Activated CD4-positive, alpha-beta memory T cell treated with anti-CD3 and anti-CD28 coated beads, Interleukin-2, amount 10 ng/mL, durations not matched to agents 7 days and 5 days (primary cell): ENCODE measurements around the gene HACD4. TPM values are rescaled to one million over a fixed set of nuclear protein-coding genes. Genes with fewer than 3 reads are reported as not detected.

Experiments
- CTCF ChIA-PET: fragments of 350-600 bp; sonication (Branson Sonifier 250); formaldehyde crosslinking; loops from one replicate; lab custom pipeline; 2021; ENCODE audit warnings: antibody characterized with exemption, inconsistent platforms; lab: Charles Lee
- POLR2A ChIA-PET: fragments of 350-600 bp; sonication (Branson Sonifier 250); formaldehyde crosslinking; loops from one replicate; lab custom pipeline; 2021; ENCODE audit warnings: antibody characterized with exemption; lab: Charles Lee
- DNase-seq: peaks from one replicate; pipeline ENCODE4 v3.0.0-alpha.2; 2020
- H3K27ac Mint-ChIP-seq: one replicate; pipeline ENCODE4 v1.8.0; 2021; ENCODE audit warnings: mild to moderate bottlenecking, mixed read lengths
- H3K27me3 Mint-ChIP-seq: one replicate; pipeline ENCODE4 v1.8.0; 2021; ENCODE audit warnings: mixed read lengths
- H3K36me3 Mint-ChIP-seq: one replicate; pipeline ENCODE4 v1.8.0; 2021; ENCODE audit warnings: low read depth, mixed read lengths
- H3K4me1 Mint-ChIP-seq: one replicate; pipeline ENCODE4 v1.8.0; 2021; ENCODE audit warnings: mixed read lengths
- H3K4me3 Mint-ChIP-seq: one replicate; pipeline ENCODE4 v1.8.0; 2021; ENCODE audit warnings: mild to moderate bottlenecking, mixed read lengths
- H3K9me3 Mint-ChIP-seq: one replicate; pipeline ENCODE4 v1.8.0; 2021; ENCODE audit warnings: mixed read lengths
- total RNA-seq, 2 experiments: library from RNA; stranded (reverse); gene quantifications; one replicate each; pipeline ENCODE4 v1.2.3, GENCODE V29; 2021

The HACD4 gene
- total RNA-seq, 2 experiments from 2014 or later = 14.8 to 15.6 TPM

DNA sequence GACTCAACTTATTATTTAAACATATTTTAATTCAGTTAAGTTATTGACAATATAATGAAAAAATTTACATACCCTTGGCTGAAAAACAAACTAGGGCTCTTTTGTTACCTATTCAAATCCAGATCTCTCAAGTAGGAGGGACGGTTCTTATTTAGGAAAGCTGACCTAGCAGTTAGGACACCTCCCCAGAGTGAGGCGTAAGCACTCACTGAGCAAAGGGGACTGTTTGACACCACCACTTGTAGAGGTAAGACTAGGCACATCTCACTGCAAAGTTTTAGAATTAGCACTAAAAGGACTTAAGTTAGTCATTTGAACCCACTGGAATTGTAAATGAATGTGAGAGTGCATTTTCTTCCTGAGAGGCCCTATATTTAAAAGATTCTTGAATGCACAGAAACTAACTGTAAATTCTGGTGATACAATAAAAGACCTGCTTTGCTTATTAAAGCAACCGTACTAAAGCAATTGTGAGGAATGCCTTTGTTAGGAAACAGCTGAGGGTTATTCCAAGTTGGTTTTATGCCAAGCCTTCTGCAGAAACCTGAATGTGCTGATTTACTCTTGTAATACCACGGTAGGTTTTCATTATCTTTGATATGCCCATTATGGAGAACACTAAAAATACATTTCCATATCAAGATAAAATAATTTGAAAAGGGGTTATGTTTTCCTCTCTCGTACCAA, 16.2 kb downstream of the HACD4 start:
- H3K4me1 Mint-ChIP-seq = no peaks in the 10 kb centered on the region
- H3K27ac Mint-ChIP-seq = no peak overlapping the region
- ChIA-PET POLR2A (no interaction called here), CTCF (no interaction called here)
- H3K36me3 Mint-ChIP-seq = peaks cover 79% of the 10 kb centered on the region
- H3K9me3 Mint-ChIP-seq = no peaks in the 10 kb centered on the region
- no peak for DNase-seq
- no peaks in the 10 kb centered on the region for H3K27me3 Mint-ChIP-seq
- no peak overlapping the region for H3K4me3 Mint-ChIP-seq

DNA sequence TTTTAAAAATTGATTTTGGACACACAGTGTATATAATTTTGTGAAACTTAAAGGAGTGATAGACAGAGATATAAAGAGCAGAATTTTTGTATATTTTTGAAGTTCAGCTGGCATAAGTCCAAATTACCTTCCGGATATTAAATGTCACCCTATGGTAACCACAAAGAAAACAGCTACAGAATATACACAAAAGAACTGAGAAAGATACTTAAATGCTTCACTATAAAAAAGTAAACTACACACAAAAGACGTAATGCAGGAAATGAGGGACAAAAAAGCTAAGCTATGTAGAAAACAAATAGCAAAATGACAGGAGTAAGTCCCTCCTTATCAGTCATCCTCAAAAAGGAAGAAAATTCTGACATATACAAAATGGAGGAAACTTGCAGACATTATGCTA, 29.4 kb downstream of the HACD4 start:
- Mint-ChIP-seq H3K27me3 (no peaks in the 10 kb centered on the region), H3K36me3 (peaks cover 64% of the 10 kb centered on the region), H3K27ac (no peak overlapping the region), H3K9me3 (peaks cover 4% of the 10 kb centered on the region), H3K4me1 (peaks cover 24% of the 10 kb centered on the region), H3K4me3 (no peak overlapping the region)
- no peak for DNase-seq
- CTCF ChIA-PET = interaction anchor here (1.0 kb wide), 1 partner anchor 61 kb away, joined by 3 read pairs; no protein-coding TSS in a partner anchor
- POLR2A ChIA-PET = no interaction called here

DNA sequence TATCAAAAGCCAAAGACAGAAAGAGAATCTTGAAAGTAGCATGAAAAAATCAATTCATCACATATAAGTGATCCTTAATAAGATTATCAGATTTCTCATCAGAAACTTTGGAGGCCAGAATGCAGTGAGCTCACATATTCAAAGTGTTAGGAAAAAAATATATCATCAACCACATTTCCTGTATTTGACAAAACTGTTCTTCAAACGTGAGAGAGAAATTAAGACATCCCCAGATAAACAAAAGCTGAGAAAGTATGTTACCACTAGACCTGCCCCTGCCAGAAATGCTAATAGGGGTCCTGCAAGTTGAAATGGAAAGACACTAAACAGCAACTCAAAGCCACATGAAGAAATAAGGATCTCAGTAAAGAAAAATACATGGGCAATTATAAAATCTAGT, 29.9 kb downstream of the HACD4 start:
- H3K27me3 Mint-ChIP-seq = no peaks in the 10 kb centered on the region
- DNase-seq = no peak

DNA sequence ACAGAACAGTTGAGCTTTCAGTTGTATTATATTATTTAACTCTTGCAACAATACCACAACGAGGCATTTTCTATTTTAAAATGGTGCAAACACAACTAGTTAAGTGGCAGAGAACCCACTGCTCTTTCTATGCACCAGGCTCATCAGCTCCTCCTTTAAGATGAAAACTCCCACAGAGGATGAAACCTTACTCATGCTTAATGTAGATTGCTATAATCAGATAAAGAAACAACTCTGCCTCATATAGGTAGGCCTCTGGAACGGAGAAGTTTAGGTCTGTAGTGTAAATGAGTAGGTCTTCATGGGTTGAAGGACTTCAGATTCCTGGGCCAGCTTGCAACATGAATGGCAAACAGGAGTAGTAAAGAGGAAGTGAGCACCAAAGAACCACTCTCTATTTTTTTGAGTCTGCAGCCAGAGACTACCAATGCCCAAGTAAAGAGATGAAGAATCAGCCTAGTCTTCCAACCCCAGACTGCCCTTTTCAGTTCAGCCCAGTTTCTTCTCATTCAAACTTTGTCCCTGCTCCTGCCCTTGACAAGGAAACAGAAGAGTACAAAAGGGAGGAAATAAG, 33.9 kb downstream of the HACD4 start:
- ChIA-PET POLR2A (interaction anchor here (0.8 to 1.2 kb wide), 2 partner anchors 33 to 34 kb away, joined by 3 to 4 read pairs; partner anchors contain the start of gene HACD4), CTCF (interaction anchor here (1.3 kb wide), 1 partner anchor 13 kb away, joined by 4 read pairs; no protein-coding TSS in a partner anchor)
- Mint-ChIP-seq H3K9me3 (peaks cover 4% of the 10 kb centered on the region), H3K27ac (peak overlapping the region; percentile 16), H3K4me3 (no peak overlapping the region), H3K4me1 (peaks cover 35% of the 10 kb centered on the region), H3K36me3 (peaks cover 71% of the 10 kb centered on the region), H3K27me3 (no peaks in the 10 kb centered on the region)
- no peak for DNase-seq

More for the DNA sequence above, 29.9 kb downstream of the HACD4 start:
- H3K9me3 Mint-ChIP-seq = peaks cover 4% of the 10 kb centered on the region
- CTCF ChIA-PET = interaction anchor here (1.0 kb wide), 1 partner anchor 60 kb away, joined by 3 read pairs; no protein-coding TSS in a partner anchor
- peaks cover 28% of the 10 kb centered on the region for H3K4me1 Mint-ChIP-seq
- H3K4me3 Mint-ChIP-seq = no peak overlapping the region
- H3K36me3 Mint-ChIP-seq = peaks cover 63% of the 10 kb centered on the region
- POLR2A ChIA-PET = no interaction called here
- no peak overlapping the region for H3K27ac Mint-ChIP-seq

DNA sequence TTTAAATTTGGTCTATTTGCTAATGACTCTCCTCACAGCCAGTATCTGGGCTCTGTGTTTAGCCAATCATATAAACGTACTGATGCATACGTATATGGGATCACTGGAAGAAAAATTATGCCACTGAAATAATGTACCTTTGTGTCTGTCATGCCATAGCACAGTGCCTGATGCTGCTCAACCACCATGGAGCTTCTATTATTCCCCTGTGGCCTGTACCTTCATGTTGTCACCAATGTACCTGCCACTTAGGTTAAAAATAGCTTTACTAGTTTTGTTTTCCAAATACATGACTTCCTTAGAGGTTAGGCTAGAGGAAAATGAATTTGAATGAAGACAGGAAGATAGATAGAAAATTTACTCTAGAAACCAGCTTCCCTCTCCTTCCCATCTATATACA, 34.6 kb downstream of the HACD4 start:
- Mint-ChIP-seq H3K4me1 (peaks cover 28% of the 10 kb centered on the region), H3K27me3 (no peaks in the 10 kb centered on the region), H3K9me3 (peaks cover 4% of the 10 kb centered on the region), H3K27ac (peak overlapping the region; percentile 16), H3K4me3 (no peak overlapping the region), H3K36me3 (peaks cover 68% of the 10 kb centered on the region)
- DNase-seq = no peak
- ChIA-PET POLR2A (interaction anchor here (0.7 to 1.2 kb wide), 4 partner anchors 9 to 82 kb away, joined by 3 to 4 read pairs (median 3); partner anchors contain the start of gene HACD4), CTCF (interaction anchor here (1.3 kb wide), 1 partner anchor 13 kb away, joined by 4 read pairs; no protein-coding TSS in a partner anchor)

DNA sequence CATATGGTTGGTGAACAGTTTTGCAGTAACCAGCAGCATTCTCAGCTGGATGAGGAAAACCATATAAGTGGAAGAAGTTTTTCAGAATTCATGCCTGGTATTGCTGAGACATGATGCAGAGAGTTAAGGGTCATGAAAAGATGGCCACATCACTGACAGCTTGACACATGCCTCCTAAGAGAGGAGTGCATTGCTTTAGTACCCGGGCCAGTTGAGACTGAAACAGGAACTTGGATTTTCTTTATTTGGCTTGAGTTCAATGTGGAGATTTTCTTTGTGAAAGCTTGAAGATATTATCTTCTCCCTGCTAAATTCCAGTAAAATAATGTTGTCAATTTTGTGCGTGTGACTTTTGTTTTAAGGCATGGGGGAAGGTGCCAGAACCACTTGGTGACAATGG, 35.8 kb downstream of the HACD4 start:
- POLR2A ChIA-PET = interaction anchor here (1.2 kb wide), 2 partner anchors 12 to 83 kb away, joined by 3 read pairs; no protein-coding TSS in a partner anchor
- H3K36me3 Mint-ChIP-seq = peaks cover 66% of the 10 kb centered on the region

DNA sequence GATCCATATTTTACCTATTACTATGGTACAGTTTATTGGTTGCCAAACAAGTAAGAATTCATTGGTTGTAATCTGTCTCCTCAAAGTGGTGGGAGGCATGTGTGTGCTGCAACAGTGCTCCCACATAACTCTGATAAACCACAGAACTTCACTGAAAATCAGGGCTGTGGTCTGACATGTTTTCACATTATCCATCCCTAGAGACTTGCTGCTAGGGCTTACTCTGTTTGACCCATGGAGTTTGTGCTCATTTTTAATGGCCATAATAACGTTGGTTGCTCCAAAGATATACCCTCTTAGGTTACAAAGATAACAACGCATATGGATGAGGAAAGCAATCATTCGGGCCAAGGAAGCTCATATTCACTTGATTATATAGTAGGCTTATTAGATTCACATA, 37.0 kb downstream of the HACD4 start:
- H3K4me3 Mint-ChIP-seq = no peak overlapping the region
- H3K27me3 Mint-ChIP-seq = no peaks in the 10 kb centered on the region
- no peak overlapping the region for H3K27ac Mint-ChIP-seq
- ChIA-PET POLR2A (no interaction called here), CTCF (interaction anchor here (0.6 kb wide), 1 partner anchor 80 kb away, joined by 3 read pairs; no protein-coding TSS in a partner anchor)
- peaks cover 73% of the 10 kb centered on the region for H3K36me3 Mint-ChIP-seq
- no peaks in the 10 kb centered on the region for H3K9me3 Mint-ChIP-seq
- peaks cover 20% of the 10 kb centered on the region for H3K4me1 Mint-ChIP-seq
- DNase-seq = no peak

More for the DNA sequence above, 35.8 kb downstream of the HACD4 start:
- peaks cover 20% of the 10 kb centered on the region for H3K4me1 Mint-ChIP-seq
- no peak overlapping the region for H3K4me3 Mint-ChIP-seq
- CTCF ChIA-PET = interaction anchor here (0.6 kb wide), 1 partner anchor 574 kb away, joined by 3 read pairs; no protein-coding TSS in a partner anchor
- H3K27me3 Mint-ChIP-seq = no peaks in the 10 kb centered on the region
- DNase-seq = no peak
- H3K27ac Mint-ChIP-seq = no peak overlapping the region
- H3K9me3 Mint-ChIP-seq = no peaks in the 10 kb centered on the region

DNA sequence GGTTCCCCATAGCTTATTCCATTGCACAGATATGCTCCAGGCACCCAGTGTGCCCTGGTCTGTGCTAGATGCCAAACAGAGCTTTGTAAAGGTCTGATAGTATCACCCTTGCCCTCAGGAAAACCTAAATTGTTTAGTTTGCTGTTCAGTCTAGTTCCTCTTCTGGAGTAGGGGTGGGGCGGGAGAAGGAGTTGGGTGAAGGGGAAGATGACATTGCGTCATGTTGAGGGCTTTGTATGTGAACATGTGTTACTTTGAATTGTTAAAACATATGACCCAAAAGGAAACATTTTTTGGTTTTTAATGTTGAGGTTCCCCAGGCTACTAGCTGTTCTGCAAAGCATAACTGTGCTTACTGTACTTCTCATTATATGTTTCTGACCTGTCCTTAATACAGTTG, 40.6 kb downstream of the HACD4 start:
- no peak overlapping the region for H3K27ac Mint-ChIP-seq
- no peaks in the 10 kb centered on the region for H3K4me1 Mint-ChIP-seq
- ChIA-PET CTCF (no interaction called here), POLR2A (no interaction called here)
- DNase-seq = no peak
- no peaks in the 10 kb centered on the region for H3K9me3 Mint-ChIP-seq
- H3K27me3 Mint-ChIP-seq = no peaks in the 10 kb centered on the region
- peaks cover 50% of the 10 kb centered on the region for H3K36me3 Mint-ChIP-seq
- H3K4me3 Mint-ChIP-seq = no peak overlapping the region

DNA sequence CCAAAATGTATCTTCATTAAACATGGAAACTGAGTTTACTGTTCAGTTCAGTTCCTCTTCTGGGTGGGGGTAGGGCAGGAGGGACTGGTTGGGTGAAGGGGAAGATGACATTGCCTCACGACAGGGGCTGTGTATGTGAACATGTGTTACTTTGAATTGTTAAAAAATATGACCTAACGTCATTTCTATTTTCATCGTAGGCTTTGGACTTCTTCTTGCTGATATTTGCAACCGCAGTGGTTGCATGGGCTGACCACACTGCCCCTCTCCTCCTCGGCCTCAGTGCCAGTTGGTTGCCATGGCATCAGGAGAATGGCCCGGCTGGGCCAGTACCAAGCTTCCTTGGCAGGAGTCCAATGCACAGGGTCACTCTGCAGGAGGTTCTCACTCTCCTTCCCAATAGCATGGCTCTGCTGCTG, 41.5 kb downstream of the HACD4 start:
- POLR2A ChIA-PET = no interaction called here
- H3K4me1 Mint-ChIP-seq = no peaks in the 10 kb centered on the region
- H3K36me3 Mint-ChIP-seq = peaks cover 40% of the 10 kb centered on the region
- CTCF ChIA-PET = no interaction called here
- no peak overlapping the region for H3K4me3 Mint-ChIP-seq
- H3K9me3 Mint-ChIP-seq = no peaks in the 10 kb centered on the region
- no peak overlapping the region for H3K27ac Mint-ChIP-seq
- DNase-seq = no peak
- H3K27me3 Mint-ChIP-seq = no peaks in the 10 kb centered on the region

DNA sequence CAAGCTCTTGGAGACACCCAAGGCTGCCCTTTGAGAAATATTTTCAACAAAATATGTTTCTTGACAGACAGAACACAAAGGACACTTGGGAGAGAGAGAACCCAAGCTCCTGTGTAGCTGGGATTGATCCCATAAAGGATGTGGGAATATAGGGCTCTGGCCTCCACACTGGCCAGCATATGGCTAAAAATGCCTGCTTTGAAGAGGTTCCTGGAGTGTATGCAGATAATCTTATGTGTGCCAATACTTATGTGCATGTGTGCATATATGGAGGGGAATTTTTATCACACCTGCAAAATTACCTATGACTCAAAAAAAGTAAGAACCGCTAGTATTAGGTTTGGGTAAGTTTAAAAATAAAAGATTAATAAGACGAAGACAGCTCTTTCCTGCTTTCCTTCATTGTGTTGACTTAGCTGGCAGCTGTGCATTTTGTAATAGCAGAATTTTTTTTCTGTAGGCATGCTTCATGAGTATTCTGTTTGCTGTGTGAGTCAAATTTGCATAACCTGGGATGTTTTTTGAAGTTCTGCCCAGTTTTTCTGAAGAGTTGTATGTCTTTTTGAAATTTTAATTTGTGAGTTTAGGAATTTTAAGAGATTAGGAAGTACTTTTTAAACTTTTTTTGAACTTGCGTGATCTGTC, 42.6 kb downstream of the HACD4 start:
- peaks cover 31% of the 10 kb centered on the region for H3K36me3 Mint-ChIP-seq
- ChIA-PET CTCF (interaction anchor here (0.7 to 1.6 kb wide), 2 partner anchors 122 to 296 kb away, joined by 4 to 5 read pairs; no protein-coding TSS in a partner anchor), POLR2A (no interaction called here)
- no peak overlapping the region for H3K4me3 Mint-ChIP-seq
- H3K4me1 Mint-ChIP-seq = no peaks in the 10 kb centered on the region
- no peak overlapping the region for H3K27ac Mint-ChIP-seq
- no peaks in the 10 kb centered on the region for H3K27me3 Mint-ChIP-seq
- DNase-seq = no peak
- H3K9me3 Mint-ChIP-seq = no peaks in the 10 kb centered on the region

DNA sequence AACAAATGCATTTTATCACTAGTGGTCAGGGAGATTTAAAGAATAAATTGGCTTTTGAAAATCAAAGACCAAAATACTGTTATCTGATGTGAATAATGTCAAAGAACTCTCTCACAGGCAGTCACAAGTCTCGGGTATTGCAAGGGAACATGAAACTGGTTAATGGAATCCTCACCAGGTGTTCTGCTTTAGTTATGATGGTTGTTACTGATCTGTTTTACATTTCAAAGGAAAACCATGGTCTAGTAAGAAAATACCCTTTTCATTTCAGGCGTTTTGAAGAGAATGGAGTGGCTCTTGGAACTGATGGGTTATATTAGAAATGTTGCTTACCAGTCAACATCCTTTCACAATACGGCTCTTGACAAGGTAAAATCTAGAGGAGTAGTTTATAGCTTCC, 43.4 kb downstream of the HACD4 start:
- Mint-ChIP-seq H3K4me3 (no peak overlapping the region), H3K27ac (no peak overlapping the region), H3K9me3 (no peaks in the 10 kb centered on the region), H3K4me1 (no peaks in the 10 kb centered on the region), H3K36me3 (peaks cover 28% of the 10 kb centered on the region), H3K27me3 (no peaks in the 10 kb centered on the region)
- ChIA-PET POLR2A (no interaction called here), CTCF (interaction anchor here (0.7 to 1.6 kb wide), 2 partner anchors 123 to 296 kb away, joined by 4 to 5 read pairs; no protein-coding TSS in a partner anchor)
- DNase-seq = no peak

DNA sequence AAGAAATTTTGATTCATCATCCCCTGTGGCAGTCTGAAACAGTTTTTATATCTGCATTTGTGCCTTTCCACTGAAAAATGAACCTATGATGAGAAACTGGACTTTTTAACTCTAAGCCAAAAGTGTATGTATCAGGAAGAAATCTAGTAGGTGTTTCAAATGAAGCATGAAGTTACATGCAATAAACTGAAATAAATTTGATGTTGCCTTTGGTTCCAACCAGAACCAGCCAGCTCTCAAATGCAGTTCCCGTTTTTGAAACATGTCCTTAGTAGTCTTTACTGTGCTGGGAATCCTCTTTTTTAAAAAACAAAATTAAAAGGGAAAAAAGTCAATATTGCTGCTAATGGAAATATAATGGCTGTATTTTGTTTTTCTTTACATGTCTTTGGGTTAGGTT, 43.9 kb downstream of the HACD4 start:
- Mint-ChIP-seq H3K4me3 (no peak overlapping the region), H3K9me3 (no peaks in the 10 kb centered on the region), H3K4me1 (no peaks in the 10 kb centered on the region), H3K36me3 (peaks cover 25% of the 10 kb centered on the region), H3K27ac (no peak overlapping the region), H3K27me3 (no peaks in the 10 kb centered on the region)
- ChIA-PET POLR2A (no interaction called here), CTCF (interaction anchor here (1.6 kb wide), 1 partner anchor 124 kb away, joined by 4 read pairs; no protein-coding TSS in a partner anchor)
- no peak for DNase-seq
